ENCODE measurements around the gene NRG4.
"Not testable (repeated sequence)": the region's sequence is repeated elsewhere in the genome, so short reads cannot be mapped to it uniquely, and the experiment has no call there.

The NRG4 gene

DNA sequence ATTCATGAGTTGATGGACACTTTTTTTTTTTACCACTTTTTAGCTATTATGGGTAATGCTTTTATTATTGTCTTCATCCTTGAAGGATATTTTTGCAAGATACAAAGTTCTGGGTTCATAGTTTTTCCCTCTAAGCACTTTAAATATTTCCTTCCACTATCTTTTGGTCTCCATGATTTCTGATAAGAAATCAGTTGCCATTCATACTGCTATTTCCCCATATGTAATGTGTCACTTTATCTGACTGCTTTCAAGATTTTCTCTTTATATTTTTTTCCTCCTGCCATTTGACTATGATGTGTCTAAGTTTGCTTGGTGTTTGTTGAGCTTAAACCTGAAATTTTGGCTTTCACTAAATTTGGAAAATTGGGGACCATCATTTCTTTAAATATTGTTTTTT is 19.3 kb downstream of the NRG4 start:
- no peak for DNase-seq

GRCh38 chr15:75989875-75990274 is 22.3 kb downstream of the NRG4 start:
- DNase-seq: no peak

- DNase-seq: peak; percentile 44
Observed at GRCh38 chr15:75989045-75989444, 23.2 kb downstream of the NRG4 start.

- no peak for DNase-seq
Observed at GRCh38 chr15:75985971-75986370, 26.3 kb downstream of the NRG4 start.

- not testable (repeated sequence) for DNase-seq
Observed at GRCh38 chr15:75984706-75985105, 27.5 kb downstream of the NRG4 start.

DNA sequence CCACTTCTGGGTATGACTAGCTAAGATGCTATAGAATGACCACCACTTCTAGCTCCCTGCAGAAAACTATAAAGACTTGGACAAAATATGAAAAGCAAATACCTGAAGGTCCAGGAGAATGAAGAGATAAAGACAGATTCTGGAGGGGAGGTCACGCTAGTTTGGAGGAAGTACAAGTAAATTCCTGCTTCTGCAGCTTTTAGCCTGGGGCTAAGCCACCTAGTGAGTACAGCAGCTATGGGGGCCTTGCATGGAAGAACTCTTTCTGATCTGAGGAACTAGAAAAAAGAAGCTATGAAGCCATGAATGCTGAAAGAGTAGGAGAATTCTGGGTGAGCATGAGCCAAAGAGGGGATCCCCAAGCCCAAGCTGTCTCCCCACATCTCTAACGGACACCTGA is 29.8 kb downstream of the NRG4 start:
- no peak for DNase-seq

DNA sequence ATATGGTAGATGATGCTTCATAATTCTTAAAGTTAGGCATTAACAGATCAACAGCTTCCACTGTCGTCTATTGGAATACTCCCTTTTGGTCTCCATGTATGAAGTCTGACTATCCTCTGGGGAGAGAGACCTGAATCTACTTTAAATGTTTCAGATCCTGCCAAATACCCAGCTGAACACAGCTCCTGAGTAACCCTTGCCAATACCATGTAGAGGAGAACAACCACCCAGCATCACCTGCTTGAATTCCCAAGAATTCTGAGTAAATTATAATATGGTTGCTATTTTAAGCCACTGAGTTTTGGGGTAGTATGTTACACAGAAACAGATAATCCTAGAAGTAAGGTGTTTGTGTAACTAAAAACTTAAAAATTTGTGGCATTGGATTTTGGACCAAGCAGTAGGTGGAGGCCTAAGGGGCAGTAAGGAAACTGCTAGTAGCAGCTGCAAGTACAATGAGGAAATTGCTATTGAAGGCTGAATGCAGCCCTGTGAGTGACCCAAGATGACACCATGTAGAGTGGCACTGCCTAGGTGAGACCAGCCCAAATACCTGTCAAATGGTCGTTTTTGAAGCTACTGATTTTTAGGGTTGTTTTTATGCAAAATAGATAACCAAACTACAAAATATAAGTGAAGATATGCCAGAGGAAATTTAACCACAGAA is 30.9 kb downstream of the NRG4 start:
- no peak for DNase-seq

- DNase-seq: not testable (repeated sequence)
Observed at GRCh38 chr15:75976766-75977165, 35.5 kb downstream of the NRG4 start.

DNA sequence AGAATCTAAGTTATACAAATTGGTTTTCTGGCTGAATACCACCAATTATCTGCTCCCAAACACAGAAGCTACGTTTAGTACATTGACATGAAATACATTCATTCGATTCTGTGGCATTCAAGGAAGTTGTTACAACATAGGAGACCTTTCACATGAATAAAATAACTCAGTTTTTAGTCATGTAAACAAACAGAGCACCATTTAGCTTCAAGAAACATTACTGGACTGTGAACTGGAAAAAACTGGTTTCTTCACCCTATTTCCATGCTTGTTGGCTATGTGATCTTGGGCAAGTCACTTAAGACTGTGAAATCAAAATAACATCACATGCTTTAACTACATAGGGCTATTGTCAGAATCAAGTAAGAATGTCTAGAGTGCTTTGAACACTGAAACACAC is 46.2 kb downstream of the NRG4 start:
- DNase-seq: no peak

GRCh38 chr15:75961331-75961730 is 50.9 kb downstream of the NRG4 start:
- DNase-seq: no peak

DNA sequence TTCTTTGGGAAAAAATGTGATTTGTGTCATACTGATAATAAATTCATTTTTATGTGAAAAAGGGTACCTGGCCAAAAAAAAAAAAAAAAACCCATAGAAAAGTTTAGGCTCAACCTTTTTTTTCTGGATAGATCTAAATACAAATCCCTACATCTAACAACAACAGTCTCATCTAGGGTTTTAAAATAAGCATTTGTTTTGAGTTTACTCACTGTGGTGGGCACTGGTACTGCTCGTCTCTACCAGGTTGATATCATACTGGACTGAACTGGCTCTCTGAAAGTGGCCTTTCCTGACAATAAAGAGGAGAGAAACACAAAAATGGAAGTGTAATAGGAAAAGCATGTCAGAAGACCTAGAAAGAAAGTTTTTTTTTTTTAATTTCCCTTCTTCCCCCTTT is 56.5 kb downstream of the NRG4 start:
- DNase-seq: no peak

DNA sequence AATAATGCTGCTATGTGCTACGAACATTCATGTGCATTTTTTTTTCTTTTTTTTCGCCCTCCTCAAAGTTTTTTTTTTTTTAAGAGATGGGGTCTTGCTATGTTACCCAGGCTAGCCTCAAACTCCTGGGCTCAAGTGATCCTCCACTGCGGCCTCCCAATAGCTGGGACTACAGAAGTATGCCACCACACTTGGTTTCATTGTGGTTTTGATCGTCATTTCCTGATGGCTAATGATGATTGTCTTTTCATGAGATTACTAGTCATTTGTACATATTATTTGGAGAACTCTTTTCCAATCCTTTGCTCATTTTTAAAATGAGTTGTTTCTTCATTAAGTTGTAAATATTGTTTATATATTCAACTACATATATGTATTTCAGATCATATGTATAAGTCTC is 59.7 kb downstream of the NRG4 start:
- no peak for DNase-seq

DNA sequence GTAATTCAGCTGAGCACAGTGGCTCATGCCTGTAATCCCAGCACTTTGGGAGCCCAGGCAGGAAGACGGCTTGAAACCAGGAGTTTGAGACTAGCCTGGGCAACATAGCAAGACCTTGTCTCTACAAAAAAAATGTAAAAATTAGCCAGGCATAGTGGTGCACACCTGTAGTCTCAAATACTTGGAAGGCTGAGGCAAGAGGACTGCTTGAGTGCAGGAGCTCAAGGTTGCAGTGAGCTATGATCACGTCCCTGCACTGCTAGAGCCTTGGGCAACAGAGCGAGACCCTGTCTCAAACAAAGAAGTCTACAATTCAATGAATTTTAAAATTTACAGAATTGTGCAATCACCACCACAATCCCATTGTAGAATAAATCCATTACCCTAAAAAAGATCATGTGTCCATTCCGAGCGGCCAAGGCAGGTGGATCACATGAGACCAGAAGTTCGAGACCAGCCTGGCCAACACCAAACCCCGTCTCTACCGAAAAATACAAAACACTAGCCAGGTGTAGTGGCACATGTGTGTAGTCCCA is 63.4 kb downstream of the NRG4 start:
- no peak for DNase-seq

GRCh38 chr15:75947092-75947491 is 65.1 kb downstream of the NRG4 start:
- DNase-seq: peak; percentile 75

- DNase-seq: peak; percentile 41
Observed at GRCh38 chr15:75945953-75946352, 66.3 kb downstream of the NRG4 start.

GRCh38 chr15:75943713-75944215 is 68.5 kb downstream of the NRG4 start:
- no peak for DNase-seq

GRCh38 chr15:75943246-75943645 is 69.0 kb downstream of the NRG4 start:
- DNase-seq: no peak

- DNase-seq: no peak
Observed at GRCh38 chr15:75942464-75942863, 69.8 kb downstream of the NRG4 start.

DNA sequence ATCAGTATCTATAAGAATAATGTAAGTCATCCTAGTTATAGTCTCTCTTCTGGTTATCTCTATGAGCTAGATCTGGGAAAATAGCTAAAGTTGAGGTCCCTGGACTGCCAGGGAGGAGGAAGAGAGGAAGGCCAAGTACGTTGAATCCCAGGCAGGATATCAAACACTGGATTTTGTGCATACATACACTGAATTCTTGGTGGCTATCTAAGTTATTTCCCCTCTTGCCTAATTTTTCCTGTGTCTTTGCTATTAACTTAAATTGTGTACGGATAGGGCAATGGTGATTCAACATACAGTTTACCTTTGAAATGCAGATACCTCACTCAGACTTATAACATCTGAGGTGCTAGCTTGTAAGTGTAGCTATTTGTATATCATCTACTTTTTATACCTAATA is 81.4 kb downstream of the NRG4 start:
- DNase-seq: no peak

GRCh38 chr15:75929799-75930565 is 82.2 kb downstream of the NRG4 start:
- DNase-seq: no peak

DNA sequence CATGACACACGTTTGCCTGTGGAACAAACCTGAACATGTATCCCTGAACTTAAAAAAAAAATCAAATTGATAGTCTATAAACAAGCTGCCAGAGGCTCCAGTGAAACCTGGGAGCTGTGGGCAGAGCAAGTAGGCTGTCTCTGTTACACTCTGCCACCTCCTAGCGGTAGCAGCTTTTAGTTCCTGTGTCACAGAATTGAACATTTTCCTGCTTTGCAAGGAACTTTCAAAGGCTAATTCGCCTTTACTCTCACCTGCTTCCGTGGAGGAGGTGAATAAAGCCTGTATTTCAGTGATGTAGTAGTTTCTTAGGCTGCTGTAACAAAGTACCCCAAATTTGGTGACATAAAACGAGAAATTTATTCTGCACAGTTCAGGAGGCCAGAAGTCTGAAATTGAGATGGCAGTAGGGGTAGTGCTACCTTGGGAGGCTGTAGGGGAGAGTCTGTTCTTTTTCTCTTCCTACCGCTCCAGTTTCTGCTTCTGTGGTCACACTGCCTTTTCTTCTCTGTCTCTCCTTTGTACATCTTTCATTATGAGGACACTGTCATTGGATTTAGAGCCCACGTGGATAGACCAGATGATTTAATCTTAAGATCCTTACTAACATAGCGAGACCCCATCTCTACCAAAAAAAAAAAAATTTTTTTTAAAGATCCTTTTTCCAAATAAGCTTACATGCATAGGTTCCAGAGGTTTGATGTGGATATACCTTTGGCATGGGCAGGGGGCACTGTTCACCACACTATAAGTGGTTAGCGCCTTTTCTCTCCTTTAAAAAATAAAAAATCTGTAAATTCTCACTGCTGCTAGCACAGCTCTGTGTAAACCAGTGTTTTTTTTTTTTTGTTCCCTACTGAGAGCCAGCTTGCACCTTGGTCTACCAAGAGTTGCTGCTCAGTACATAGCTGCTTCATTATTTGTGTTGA is 83.3 kb downstream of the NRG4 start:
- DNase-seq: peak; percentile 27

GRCh38 chr15:75927601-75928000 is 84.6 kb downstream of the NRG4 start:
- no peak for DNase-seq

DNA sequence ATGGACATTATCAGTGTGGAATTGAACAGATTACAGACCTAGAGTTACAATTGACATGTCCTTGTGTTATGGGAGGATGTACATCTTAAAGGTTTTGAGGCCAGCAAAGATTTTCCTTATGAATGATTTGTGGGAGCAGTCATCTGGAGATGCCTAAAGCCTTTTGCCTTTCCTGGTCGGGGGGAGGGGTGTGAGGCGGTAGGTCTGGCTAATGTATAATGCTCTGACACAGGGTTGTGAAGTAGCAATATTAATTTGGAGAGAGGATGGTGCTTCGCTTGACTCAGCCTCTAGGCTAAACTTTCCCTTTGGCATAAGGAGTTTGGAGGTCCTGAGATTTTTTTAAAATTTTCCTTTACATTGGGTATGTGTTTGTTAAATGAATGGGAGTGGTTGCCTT is 85.3 kb downstream of the NRG4 start:
- DNase-seq: no peak
